Left ventricle myocardium superior (tissue), 1 donor: ENCODE data around the gene SLC25A48. TPM values are rescaled to one million over a fixed set of nuclear protein-coding genes. Genes with fewer than 3 reads are reported as not detected.
A peak's percentile ranks its signal among the peaks of the same experiment; 100 is the strongest.

Experiments used
- ATAC-seq: fragments of 200-7000 bp; cut with Tn5 transposase; one replicate; pipeline ENCODE4 v1.9.1; 2020; ENCODE audit warnings: mild to moderate bottlenecking, moderate library complexity
- DNase-seq: peaks from one replicate; pipeline ENCODE4 v3.0.0-alpha.2; 2020
- intact Hi-C: fragments of 100-400 bp; cut with micrococcal nuclease; formaldehyde crosslinking; loops from one replicate; pipeline ENCODE4 v1.11.0; 2022
- total RNA-seq: library from RNA; stranded (reverse); fragmentation: NEBNext Ultra II Directional; extraction: Animal tissue kit (Norgen Biotek cat#: 25700); gene quantifications from one replicate; pipeline ENCODE4 v1.2.1, GENCODE V29; 2021
- donor health status: DM: no; HTN: yes; CAD: no; lungs with severe emphysema.

The SLC25A48 gene
- total RNA-seq, 1 donor from 2014 or later, result 0.40 TPM

- no peak for ATAC-seq
- no peak for DNase-seq
- intact Hi-C loops, result no loop called here
These were observed 61.1 kb downstream of the SLC25A48 start, which contains the start of gene IL9 for GRCh38 chr5:135895474-135896006. Gene IL9 (minus strand): TSS chr5:135895841. CDS start chr5:135895816, 25 bp downstream.

GRCh38 chr5:135898651-135899050, 64.2 kb downstream of the SLC25A48 start:
- ATAC-seq, result no peak
- no peak for DNase-seq
- intact Hi-C loops, result no loop called here

- DNase-seq (no peak), ATAC-seq (no peak)
- intact Hi-C loops, result no loop called here
These were observed 65.8 kb downstream of the SLC25A48 start for GRCh38 chr5:135900276-135900675.

- DNase-seq, result no peak
- ATAC-seq, result no peak
- intact Hi-C loops, result no loop called here
These were observed 67.2 kb downstream of the SLC25A48 start for GRCh38 chr5:135901633-135902032.

GRCh38 chr5:135905144-135905543, 70.7 kb downstream of the SLC25A48 start:
- intact Hi-C loops, result no loop called here
- DNase-seq (no peak), ATAC-seq (no peak)

- intact Hi-C loops, result no loop called here
- DNase-seq, result no peak
- no peak for ATAC-seq
These were observed 79.5 kb downstream of the SLC25A48 start for GRCh38 chr5:135913713-135914626.

GRCh38 chr5:135915466-135916001, 81.1 kb downstream of the SLC25A48 start:
- ATAC-seq (no peak), DNase-seq (no peak)
- intact Hi-C loops, result no loop called here

- DNase-seq (no peak), ATAC-seq (no peak)
- intact Hi-C loops, result no loop called here
These were observed 82.3 kb downstream of the SLC25A48 start for GRCh38 chr5:135916638-135917263.

- intact Hi-C loops, result loop anchor here (10.0 kb wide), 1 partner anchor 265 kb away; no protein-coding TSS in a partner anchor
- ATAC-seq (no peak), DNase-seq (no peak)
These were observed 85.7 kb downstream of the SLC25A48 start for GRCh38 chr5:135920199-135920598.

- no peak for ATAC-seq
- DNase-seq, result no peak
- intact Hi-C loops, result loop anchor here (10.0 kb wide), 1 partner anchor 263 kb away; no protein-coding TSS in a partner anchor
These were observed 86.9 kb downstream of the SLC25A48 start for GRCh38 chr5:135921388-135921787.

GRCh38 chr5:135930029-135930948, 95.8 kb downstream of the SLC25A48 start:
- intact Hi-C loops, result no loop called here
- ATAC-seq, result no peak
- peak; percentile 27 for DNase-seq

GRCh38 chr5:135930949-135931295, 96.5 kb downstream of the SLC25A48 start:
- ATAC-seq (no peak), DNase-seq (no peak)
- intact Hi-C loops, result no loop called here

- peak; percentile 47 for ATAC-seq
- intact Hi-C loops, result no loop called here
- DNase-seq, result no peak
These were observed 100.5 kb downstream of the SLC25A48 start for GRCh38 chr5:135934939-135935338.

- no peak for ATAC-seq
- intact Hi-C loops, result no loop called here
- no peak for DNase-seq
These were observed 102.9 kb downstream of the SLC25A48 start for GRCh38 chr5:135937245-135937911.
